Heart left ventricle (tissue), 16 donors: ENCODE data around the gene SMG9. TPM values are rescaled to one million over a fixed set of nuclear protein-coding genes. Genes with fewer than 3 reads are reported as not detected.

ENCODE experiments used
- ATAC-seq, 4 donors: fragments of 200-7000 bp; cut with Tn5 transposase; one replicate each; pipeline ENCODE4 v1.9.1; 2020 to 2022; ENCODE audit warnings: moderate library complexity in 4 of 4, mild to moderate bottlenecking in 3 of 4, moderate number of reproducible peaks in 1 of 4
- DNase-seq, 5 donors: peaks; one replicate each; pipeline ENCODE4 v3.0.0-alpha.2; 2020
- H3K27ac ChIP-seq, 12 donors: fragments of 200-600 bp; sonication (generic) in 4 of 12; one replicate each; pipeline versions ENCODE4 v1.5.0 to v1.8.0; 2016 to 2022; ENCODE audit warnings: mild to moderate bottlenecking in 2 of 12
- H3K27me3 ChIP-seq, 9 donors: fragments of 200-600 bp; sonication (generic) in 2 of 9; one replicate each; pipeline versions ENCODE4 v1.5.1 to v1.8.0; 2016 to 2022; ENCODE audit warnings: mild to moderate bottlenecking in 3 of 9
- H3K36me3 ChIP-seq, 9 donors: fragments of 200-600 bp; sonication (generic) in 2 of 9; one replicate each; pipeline versions ENCODE4 v1.5.0 to v1.8.0; 2018 to 2022; ENCODE audit warnings: mild to moderate bottlenecking in 2 of 9
- H3K4me1 ChIP-seq, 12 donors: fragments of 200-600 bp; sonication (generic) in 4 of 12; one replicate each; pipeline versions ENCODE4 v1.5.0 to v1.8.0; 2016 to 2022; ENCODE audit warnings: mild to moderate bottlenecking in 3 of 12
- H3K4me3 ChIP-seq, 12 donors: fragments of 200-600 bp; sonication (generic) in 4 of 12; one replicate each; pipeline versions ENCODE4 v1.5.0 to v1.8.0; 2017 to 2022; ENCODE audit warnings: mild to moderate bottlenecking in 9 of 12, moderate library complexity in 4 of 12
- H3K9me3 ChIP-seq, 12 donors: fragments of 200-600 bp; sonication (generic) in 4 of 12; one replicate each; pipeline versions ENCODE4 v1.5.0 to v1.8.0; 2016 to 2022; ENCODE audit warnings: mild to moderate bottlenecking in 1 of 12
- CTCF ChIP-seq, 12 donors: fragments of 200-600 bp; sonication (generic) in 4 of 12; IDR thresholded peaks; one replicate each; pipeline versions ENCODE4 v1.5.0 to v1.8.0; 2018 to 2022; ENCODE audit warnings: antibody characterized with exemption in 12 of 12, mild to moderate bottlenecking in 5 of 12
- POLR2A ChIP-seq, 2 donors: fragments of 450-650 bp; IDR thresholded peaks; one replicate each; pipeline ENCODE4 v1.6.1; 2017; ENCODE audit warnings: antibody characterized with exemption in 2 of 2, mild to moderate bottlenecking in 2 of 2, moderate library complexity in 2 of 2
- WGBS, 4 donors: extraction: QIAGEN DNeasy Blood & Tissue Kit in 2 of 4; methylation state at CpG; one replicate each; pipeline versions ENCODE4 v1.1.5 to v1.1.7; 2013 to 2018; 5-methylcytosine and 5-hydroxymethylcytosine counted together
- intact Hi-C, 10 donors: fragments of 100-400 bp; cut with DNase I; formaldehyde crosslinking; loops; one replicate each; pipeline versions ENCODE4 v1.11.1 to v1.14.2; 2022
- polyA plus RNA-seq, 2 donors: library from polyadenylated mRNA; stranded (reverse); fragments of 200-250 nt; gene quantifications; one replicate each; pipeline ENCODE4 v1.2.3, GENCODE V29; 2013
- total RNA-seq, 9 donors: library from RNA; depleted of rRNA in 2 of 9; stranded (reverse); fragments of >200 nt in 2 of 9; fragmentation: NEBNext Ultra II Directional in 3 of 9; extraction: Animal tissue kit (Norgen Biotek cat#: 25700) in 3 of 9; gene quantifications; one replicate each; pipeline versions ENCODE4 v1.1.0 to v1.2.4, GENCODE V29; 2016 to 2023
- donor health status: ischemic (EF 13 %, LVEDD 7.1; RV severe dilation, severe dysfunction).
- donor health status: healthy with polysubstance abuse.
- donor health status: DM: no; HTN: yes; CAD: no.
- donor health status: DM: no; HTN: no; CAD: no.
- donor health status: ischemic (EF 25% LVEDD 6.9; RV normal size, moderate dysfunction).
- donor health status: ischemic (EF 25% LVEDD 5.7; RV mildly dilated, moderate dysfunction).
- donor health status: healthy.
- donor health status: DM: yes; HTN: yes; CAD: no.
- donor health status: ischemic (EF 35%, LVEDD 5.7; RV mildly dilated, moderate dysfunction).
- donor health status: nonischemic (EF 11% LVEDD 7.7; RV severe dilation, severe dysfunction).
- donor health status: DM: yes; HTN: yes; CAD: no.
- donor health status: PGD.
- donor health status: ischemic (EF 29% LVEDD 5.4; RV normal size, mild dysfunction).
- donor health status: nonischemic (EF 23%, LVEDD 6.1; RV moderate dilation, normal function).

The SMG9 gene
- total and polyA plus RNA-seq, 11 donors: 5.8 to 27.7 (median 14.9) TPM

DNA sequence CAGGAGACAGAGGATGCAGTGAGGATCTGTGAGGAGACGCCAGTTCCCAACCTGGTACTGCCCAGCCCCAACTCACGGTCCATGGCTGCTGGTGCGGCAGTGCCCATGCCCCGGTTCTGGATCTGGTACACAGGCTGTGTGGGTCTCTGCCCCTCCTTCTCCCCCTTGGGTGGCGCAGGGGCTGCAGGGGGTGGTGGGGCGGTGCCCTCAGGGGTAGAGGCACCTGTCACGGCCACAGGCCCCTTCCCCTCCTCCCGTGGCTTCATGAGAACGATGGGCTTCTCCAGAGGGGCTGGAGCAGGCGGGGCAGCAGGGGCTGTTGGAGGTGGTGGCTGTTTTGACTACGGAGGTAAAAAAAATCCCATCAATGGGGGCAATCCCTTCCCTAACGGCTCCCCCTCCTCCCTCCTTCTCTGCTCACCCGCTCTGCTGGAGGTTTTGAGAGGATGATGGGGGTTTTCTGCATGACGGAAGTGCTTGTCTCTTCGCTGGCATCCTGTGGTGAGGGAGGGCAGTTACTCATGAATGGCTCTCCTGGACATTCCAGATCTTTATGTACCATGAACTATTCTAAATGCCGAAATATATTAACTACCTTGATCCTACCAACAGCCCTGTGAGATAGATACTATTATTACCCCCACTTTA lies 7.1 kb downstream of the SMG9 start:
- Histone ChIP-seq H3K4me3 (no peak overlapping the region), H3K4me1 (peaks cover 0 to 33% (median 1%) of the 10 kb centered on the region in 12 donors), H3K9me3 (no peaks in the 10 kb centered on the region), H3K36me3 (peaks cover 5 to 96% (median 82%) of the 10 kb centered on the region in 9 donors), H3K27me3 (no peaks in the 10 kb centered on the region), H3K27ac (no peak overlapping the region)
- WGBS, 4 donors: 85 to 92% (median 86%) methylated on average over 13 to 16 of the region's 16 CpGs
- DNase-seq (no peak), ATAC-seq (no peak)
- TF ChIP-seq CTCF (IDR thresholded peaks at IDR 0.05): no peak
- TF ChIP-seq POLR2A (IDR thresholded peaks at IDR 0.05): no peak
- intact Hi-C loops: loop anchor here in 2 of 10 donors (5.0 kb wide), 1 partner anchor 35 kb away; the partner anchor contains the start of gene KCNN4 (in 2 of the 2)

- intact Hi-C loops: no loop called here
- Histone ChIP-seq H3K9me3 (no peaks in the 10 kb centered on the region), H3K36me3 (peaks cover 5 to 100% (median 95%) of the 10 kb centered on the region in 9 donors), H3K27me3 (no peaks in the 10 kb centered on the region), H3K4me1 (peaks cover 0 to 20% (median 4%) of the 10 kb centered on the region in 12 donors), H3K4me3 (no peak overlapping the region), H3K27ac (peak overlapping the region in 1 of 12 donors; percentile 8)
- 81 to 93% (median 87%) methylated on average over 3 of the region's 3 CpGs for WGBS, 4 donors
- no peak for ATAC-seq
- TF ChIP-seq CTCF (IDR thresholded peaks at IDR 0.05): no peak
- no peak for TF ChIP-seq POLR2A (IDR thresholded peaks at IDR 0.05)
- no peak for DNase-seq
These were observed 11.7 kb downstream of the SMG9 start for GRCh38 chr19:43743059-43743458.

- DNase-seq: peak in 4 of 5 donors; percentile 18 to 52 (median 38)
- H3K9me3 ChIP-seq: no peaks in the 10 kb centered on the region
- no peak overlapping the region for H3K4me3 ChIP-seq
- ATAC-seq: peak; percentile 81 to 90 (median 86)
- peak overlapping the region in 4 of 12 donors; percentile 38 to 63 (median 43) for H3K27ac ChIP-seq
- peaks cover 0 to 20% (median 4%) of the 10 kb centered on the region in 12 donors for H3K4me1 ChIP-seq
- intact Hi-C loops: no loop called here
- peaks cover 3 to 100% (median 95%) of the 10 kb centered on the region in 9 donors for H3K36me3 ChIP-seq
- WGBS, 4 donors: 63 to 67% (median 65%) methylated on average over 10 of the region's 10 CpGs
- TF ChIP-seq CTCF (IDR thresholded peaks at IDR 0.05): no peak
- H3K27me3 ChIP-seq: no peaks in the 10 kb centered on the region
These were observed 13.5 kb downstream of the SMG9 start for GRCh38 chr19:43741075-43741825.
